Testis (tissue), 3 donors: ENCODE data around the gene SLC16A8. TPM values are rescaled to one million over a fixed set of nuclear protein-coding genes. Genes with fewer than 3 reads are reported as not detected.
A peak's percentile ranks its signal among the peaks of the same experiment; 100 is the strongest.

Experiments
- DNase-seq: peaks from one replicate; pipeline ENCODE4 v3.0.0-alpha.2; 2019
- H3K27ac ChIP-seq, 2 donors: fragments of 200-600 bp; sonication (generic); one replicate each; pipeline ENCODE4 v1.5.1; 2019
- H3K27me3 ChIP-seq: fragments of 200-600 bp; sonication (generic); one replicate; pipeline ENCODE4 v1.5.1; 2019
- H3K36me3 ChIP-seq: fragments of 200-600 bp; sonication (generic); one replicate; pipeline ENCODE4 v1.5.1; 2017; ENCODE audit warnings: low read depth; ENCODE audit errors: missing control alignments
- H3K4me1 ChIP-seq: fragments of 200-600 bp; sonication (generic); one replicate; pipeline ENCODE4 v1.5.1; 2019
- H3K4me3 ChIP-seq, 2 donors: fragments of 200-600 bp; sonication (generic); one replicate each; pipeline ENCODE4 v1.5.1; 2017 to 2019
- H3K9me3 ChIP-seq: fragments of 200-600 bp; sonication (generic); one replicate; pipeline ENCODE4 v1.5.1; 2017
- CTCF ChIP-seq, 3 experiments: fragments of 450-650 bp in 2 of 3; fragments of 200-600 bp in 1 of 3; sonication (generic) in 1 of 3; IDR thresholded peaks; one replicate each; pipeline ENCODE4 v1.5.1; 2016 to 2019; ENCODE audit warnings: antibody characterized with exemption in 3 of 3, mild to moderate bottlenecking in 2 of 3, moderate library complexity in 1 of 3
- POLR2A ChIP-seq: fragments of 450-650 bp; IDR thresholded peaks from one replicate; pipeline ENCODE4 v1.6.1; 2017; ENCODE audit warnings: antibody characterized with exemption, mild to moderate bottlenecking, moderate library complexity
- WGBS, 2 donors: methylation state at CpG; one replicate each; pipeline ENCODE4 v1.1.5; 2018; 5-methylcytosine and 5-hydroxymethylcytosine counted together
- intact Hi-C: fragments of 100-400 bp; cut with DNase I; formaldehyde crosslinking; loops from one replicate; pipeline ENCODE4 v1.15.1; 2023; ENCODE audit warnings: low total_unique reads
- polyA plus RNA-seq: library from polyadenylated mRNA; stranded (reverse); fragments of 350-450 nt; fragmentation: Illumina TruSeq; extraction: RNeasy Lipid Tissue Mini Kit (QIAGEN cat#74804); gene quantifications from one replicate; pipeline ENCODE4 v1.2.3, GENCODE V29; 2014; ENCODE audit warnings: low read depth, low replicate concordance; ENCODE audit not compliant: insufficient read depth
- total RNA-seq, 2 donors: library from RNA; depleted of rRNA; stranded (reverse); fragments of >200 nt; gene quantifications; one replicate each; pipeline ENCODE4 v1.2.3, GENCODE V29; 2016

The SLC16A8 gene
- total and polyA plus RNA-seq, 3 donors from 2014 or later = 1.6 to 2.4 (median 2.0) TPM

- Histone ChIP-seq H3K27me3 (no peaks in the 10 kb centered on the region), H3K4me1 (peaks cover 18% of the 10 kb centered on the region), H3K36me3 (no peaks in the 10 kb centered on the region), H3K9me3 (no peaks in the 10 kb centered on the region), H3K4me3 (peak overlapping the region in 1 of 2 donors; percentile 54), H3K27ac (no peak overlapping the region)
- no peak for DNase-seq
- WGBS, 2 donors = 49 to 67% methylated on average over 22 to 24 of the region's 24 CpGs
- intact Hi-C loops = no loop called here
- TF ChIP-seq POLR2A (no peak), CTCF (IDR thresholded peaks at IDR 0.05) (no peak)
Measured at GRCh38 chr22:38082986-38083710, 836 bp downstream of the SLC16A8 start.

- no peak overlapping the region for H3K27ac ChIP-seq
- intact Hi-C loops = no loop called here
- peak overlapping the region; percentile 37 to 54 for H3K4me3 ChIP-seq
- WGBS, 2 donors = 35% methylated on average over 51 of the region's 52 CpGs; no CpG with 5 or more reads in 1 of the 2 donors
- TF ChIP-seq POLR2A (no peak), CTCF (IDR thresholded peaks at IDR 0.05) (no peak)
- H3K9me3 ChIP-seq = no peaks in the 10 kb centered on the region
- peaks cover 18% of the 10 kb centered on the region for H3K4me1 ChIP-seq
- H3K27me3 ChIP-seq = no peaks in the 10 kb centered on the region
- DNase-seq = peak; percentile 48
- no peaks in the 10 kb centered on the region for H3K36me3 ChIP-seq
Measured at GRCh38 chr22:38081941-38082828, 1.8 kb downstream of the SLC16A8 start.

GRCh38 chr22:38081636-38081940 lies 2.4 kb downstream of the SLC16A8 start:
- H3K27me3 ChIP-seq = no peaks in the 10 kb centered on the region

GRCh38 chr22:38080850-38081635 lies 2.9 kb downstream of the SLC16A8 start:
- Histone ChIP-seq H3K36me3 (no peaks in the 10 kb centered on the region), H3K27me3 (no peaks in the 10 kb centered on the region), H3K27ac (no peak overlapping the region), H3K4me1 (peaks cover 18% of the 10 kb centered on the region), H3K9me3 (no peaks in the 10 kb centered on the region), H3K4me3 (peak overlapping the region; percentile 37 to 54)
- TF ChIP-seq CTCF (IDR thresholded peaks at IDR 0.05) = peak in 1 of 3 experiments; percentile 7
- TF ChIP-seq POLR2A = no peak
- intact Hi-C loops = no loop called here
- 7% methylated on average over 73 of the region's 110 CpGs; no CpG with 5 or more reads in 1 of the 2 donors for WGBS, 2 donors
- DNase-seq = peak; percentile 49

More at GRCh38 chr22:38081636-38081940, 2.4 kb downstream of the SLC16A8 start:
- Histone ChIP-seq H3K4me3 (peak overlapping the region; percentile 37 to 54), H3K36me3 (no peaks in the 10 kb centered on the region), H3K9me3 (no peaks in the 10 kb centered on the region), H3K27ac (no peak overlapping the region), H3K4me1 (peaks cover 18% of the 10 kb centered on the region)
- no peak for DNase-seq
- 6% methylated on average over 17 of the region's 17 CpGs; no CpG with 5 or more reads in 1 of the 2 donors for WGBS, 2 donors
- intact Hi-C loops = no loop called here
- no peak for TF ChIP-seq CTCF (IDR thresholded peaks at IDR 0.05)
- TF ChIP-seq POLR2A = no peak
